Endothelial cell (in vitro differentiated cells): ENCODE measurements around the gene SEMA3G. TPM values are rescaled to one million over a fixed set of nuclear protein-coding genes. Genes with fewer than 3 reads are reported as not detected.

Experiments
- DNase-seq: peaks from one replicate; pipeline ENCODE4 v3.0.0; 2021; ENCODE audit warnings: low spot score
- H3K27ac Mint-ChIP-seq: one replicate; pipeline ENCODE4 v1.8.0; 2021; ENCODE audit warnings: mixed read lengths, inconsistent platforms; ENCODE audit not compliant: unreplicated experiment
- H3K27me3 Mint-ChIP-seq: one replicate; pipeline ENCODE4 v1.8.0; 2021; ENCODE audit warnings: mild to moderate bottlenecking, moderate library complexity, mixed read lengths, inconsistent platforms; ENCODE audit not compliant: unreplicated experiment
- H3K36me3 Mint-ChIP-seq: one replicate; pipeline ENCODE4 v1.8.0; 2021; ENCODE audit warnings: mild to moderate bottlenecking, low read depth, mixed read lengths, inconsistent platforms; ENCODE audit not compliant: unreplicated experiment
- H3K4me1 Mint-ChIP-seq: one replicate; pipeline ENCODE4 v1.8.0; 2021; ENCODE audit warnings: mild to moderate bottlenecking, mixed read lengths, inconsistent platforms; ENCODE audit not compliant: unreplicated experiment
- H3K4me3 Mint-ChIP-seq: one replicate; pipeline ENCODE4 v1.8.0; 2021; ENCODE audit warnings: mild to moderate bottlenecking, mixed read lengths, inconsistent platforms; ENCODE audit not compliant: unreplicated experiment
- H3K9me3 Mint-ChIP-seq: one replicate; pipeline ENCODE4 v1.8.0; 2021; ENCODE audit warnings: mixed read lengths, inconsistent platforms; ENCODE audit not compliant: unreplicated experiment
- CTCF ChIP-seq: fragments of 200-600 bp; sonication (generic); IDR thresholded peaks from one replicate; pipeline ENCODE4 v1.5.0; 2021; ENCODE audit warnings: antibody characterized with exemption; ENCODE audit not compliant: unreplicated experiment
- total RNA-seq: library from RNA; stranded (reverse); fragmentation: NEBNext Ultra II Directional; extraction: Animal tissue kit (Norgen Biotek cat#: 25700); gene quantifications from one replicate; pipeline ENCODE4 v1.2.1, GENCODE V29; 2021; ENCODE audit not compliant: unreplicated experiment

The SEMA3G gene
- total RNA-seq, 1 donor from 2014 or later = 175 TPM

- Mint-ChIP-seq H3K4me3 (no peak overlapping the region), H3K36me3 (peaks cover 4% of the 10 kb centered on the region), H3K9me3 (no peaks in the 10 kb centered on the region), H3K4me1 (peaks cover 19% of the 10 kb centered on the region), H3K27me3 (peaks cover 6% of the 10 kb centered on the region), H3K27ac (no peak overlapping the region)
- TF ChIP-seq CTCF = no peak
- DNase-seq = no peak
Observed at GRCh38 chr3:52415800-52416199, 29.1 kb downstream of the SEMA3G start.

- Mint-ChIP-seq H3K27ac (peak overlapping the region; percentile 84), H3K9me3 (no peaks in the 10 kb centered on the region), H3K4me3 (peak overlapping the region; percentile 95), H3K36me3 (peaks cover 25% of the 10 kb centered on the region), H3K4me1 (peaks cover 23% of the 10 kb centered on the region), H3K27me3 (peaks cover 19% of the 10 kb centered on the region)
- DNase-seq = no peak
- TF ChIP-seq CTCF = no peak
Observed at GRCh38 chr3:52408466-52408865, 36.4 kb downstream of the SEMA3G start.

GRCh38 chr3:52407779-52408178 is 37.1 kb downstream of the SEMA3G start:
- H3K27ac Mint-ChIP-seq = peak overlapping the region; percentile 19
- H3K4me3 Mint-ChIP-seq = peak overlapping the region; percentile 95
- H3K9me3 Mint-ChIP-seq = no peaks in the 10 kb centered on the region
- TF ChIP-seq CTCF = no peak
- peaks cover 23% of the 10 kb centered on the region for H3K4me1 Mint-ChIP-seq
- DNase-seq = no peak
- H3K27me3 Mint-ChIP-seq = peaks cover 19% of the 10 kb centered on the region
- peaks cover 26% of the 10 kb centered on the region for H3K36me3 Mint-ChIP-seq

GRCh38 chr3:52406791-52407510 is 38.0 kb downstream of the SEMA3G start:
- DNase-seq = no peak
- Mint-ChIP-seq H3K27ac (no peak overlapping the region), H3K4me3 (peak overlapping the region; percentile 95), H3K36me3 (peaks cover 31% of the 10 kb centered on the region), H3K9me3 (no peaks in the 10 kb centered on the region), H3K4me1 (peaks cover 23% of the 10 kb centered on the region), H3K27me3 (peaks cover 19% of the 10 kb centered on the region)
- no peak for TF ChIP-seq CTCF

GRCh38 chr3:52406231-52406661 is 38.7 kb downstream of the SEMA3G start:
- H3K36me3 Mint-ChIP-seq = peaks cover 31% of the 10 kb centered on the region
- no peak for DNase-seq
- no peaks in the 10 kb centered on the region for H3K9me3 Mint-ChIP-seq

More at GRCh38 chr3:52406231-52406661, 38.7 kb downstream of the SEMA3G start:
- no peak for TF ChIP-seq CTCF
- H3K27me3 Mint-ChIP-seq = peaks cover 17% of the 10 kb centered on the region
- peaks cover 18% of the 10 kb centered on the region for H3K4me1 Mint-ChIP-seq
- no peak overlapping the region for H3K4me3 Mint-ChIP-seq
- no peak overlapping the region for H3K27ac Mint-ChIP-seq
